SJSA1 (cell line): ENCODE measurements around the gene TNS3. TPM values are rescaled to one million over a fixed set of nuclear protein-coding genes. Genes with fewer than 3 reads are reported as not detected.
"Not testable (repeated sequence)": the region's sequence is repeated elsewhere in the genome, so short reads cannot be mapped to it uniquely, and the experiment has no call there.

Experiments used
- DNase-seq, 2 experiments: peaks; one replicate each; pipeline ENCODE4 v3.0.0-alpha.2; 2015 to 2020; ENCODE audit warnings: low spot score in 2 of 2, low read depth in 1 of 2
- H3K27ac ChIP-seq: fragments of 250-450 bp; sonication (Bioruptor Pico); 2 replicates; pipeline ENCODE4 v1.5.1; 2020; ENCODE audit warnings: mild to moderate bottlenecking, moderate library complexity
- H3K27me3 ChIP-seq: fragments of 250-450 bp; sonication (Bioruptor Pico); replicated peaks from 2 replicates; pipeline ENCODE4 v1.5.1; 2020; ENCODE audit warnings: mild to moderate bottlenecking, moderate library complexity
- H3K36me3 ChIP-seq: fragments of 250-450 bp; sonication (Bioruptor Pico); 2 replicates; pipeline ENCODE4 v1.5.1; 2020; ENCODE audit warnings: mild to moderate bottlenecking
- H3K4me1 ChIP-seq: fragments of 250-450 bp; sonication (Bioruptor Pico); replicated peaks from 2 replicates; pipeline ENCODE4 v1.6.1; 2021; ENCODE audit warnings: mild to moderate bottlenecking
- H3K4me3 ChIP-seq: fragments of 250-450 bp; sonication (Bioruptor Pico); 2 replicates; pipeline ENCODE4 v1.5.1; 2020; ENCODE audit warnings: mild to moderate bottlenecking
- H3K9me3 ChIP-seq: fragments of 250-450 bp; sonication (Bioruptor Pico); replicated peaks from 2 replicates; pipeline ENCODE4 v1.5.1; 2020; ENCODE audit warnings: mild to moderate bottlenecking
- total RNA-seq: library from RNA; depleted of rRNA; stranded (reverse); fragments of >200 nt; shearing (Covaris generic); gene quantifications from 2 replicates; pipeline ENCODE4 v1.2.3, GENCODE V29; 2014

Gene TNS3
- total RNA-seq, 1 experiment from 2014 or later, result 92.5 TPM

DNA sequence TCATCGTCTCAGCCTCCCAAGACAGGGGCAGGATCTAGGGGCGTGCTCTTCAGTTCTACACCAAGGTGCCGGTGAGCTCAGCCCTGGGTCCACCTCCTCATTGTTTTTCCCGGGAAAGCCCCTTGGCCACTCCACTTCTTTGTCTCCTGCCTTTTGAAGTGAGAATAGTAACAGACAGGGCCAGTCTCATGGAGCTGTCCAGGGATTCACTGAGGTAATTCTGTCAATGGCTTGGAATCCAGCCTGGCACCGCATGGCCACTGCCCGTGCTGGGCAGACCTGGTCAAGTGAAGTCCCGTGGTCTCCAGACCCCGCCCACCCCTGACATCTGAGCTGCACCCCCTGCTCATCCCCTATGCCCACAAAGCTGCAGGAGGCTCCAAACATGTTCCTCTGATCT, 138.9 kb downstream of the TNS3 start:
- no peak for DNase-seq
- Histone ChIP-seq H3K4me1 (peaks cover 20% of the 10 kb centered on the region), H3K4me3 (no peak overlapping the region), H3K36me3 (peaks cover 33% of the 10 kb centered on the region), H3K27ac (no peak overlapping the region), H3K27me3 (no peaks in the 10 kb centered on the region), H3K9me3 (no peaks in the 10 kb centered on the region)

DNA sequence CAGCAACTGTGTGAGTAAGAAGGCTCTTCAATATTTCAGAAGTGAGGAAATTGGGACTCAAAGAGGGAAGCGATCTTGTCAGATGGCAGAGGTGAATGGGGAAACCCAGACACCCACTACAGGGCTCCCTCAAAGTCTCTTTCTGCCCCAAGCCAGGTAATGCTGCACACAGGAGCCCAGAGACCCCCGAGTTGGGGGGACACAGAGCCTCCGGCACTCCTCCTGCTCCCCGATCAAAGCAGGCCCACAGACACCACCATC, 139.4 kb downstream of the TNS3 start:
- Histone ChIP-seq H3K27ac (peak overlapping the region; percentile 24; the same call in 1 of the 2 replicates), H3K4me1 (peaks cover 20% of the 10 kb centered on the region), H3K27me3 (no peaks in the 10 kb centered on the region)

GRCh38 chr7:47441796-47442604, 139.9 kb downstream of the TNS3 start:
- H3K36me3 ChIP-seq, result peaks cover 30% of the 10 kb centered on the region
- no peak overlapping the region for H3K4me3 ChIP-seq
- H3K27ac ChIP-seq, result no peak overlapping the region; the same call in 1 of the 2 replicates
- H3K27me3 ChIP-seq, result no peaks in the 10 kb centered on the region
- H3K4me1 ChIP-seq, result peaks cover 20% of the 10 kb centered on the region
- DNase-seq, result peak in 1 of 2 experiments; percentile 42
- H3K9me3 ChIP-seq, result no peaks in the 10 kb centered on the region

More for the DNA sequence above, 139.4 kb downstream of the TNS3 start:
- DNase-seq, result no peak
- Histone ChIP-seq H3K9me3 (no peaks in the 10 kb centered on the region), H3K36me3 (peaks cover 31% of the 10 kb centered on the region), H3K4me3 (no peak overlapping the region)

DNA sequence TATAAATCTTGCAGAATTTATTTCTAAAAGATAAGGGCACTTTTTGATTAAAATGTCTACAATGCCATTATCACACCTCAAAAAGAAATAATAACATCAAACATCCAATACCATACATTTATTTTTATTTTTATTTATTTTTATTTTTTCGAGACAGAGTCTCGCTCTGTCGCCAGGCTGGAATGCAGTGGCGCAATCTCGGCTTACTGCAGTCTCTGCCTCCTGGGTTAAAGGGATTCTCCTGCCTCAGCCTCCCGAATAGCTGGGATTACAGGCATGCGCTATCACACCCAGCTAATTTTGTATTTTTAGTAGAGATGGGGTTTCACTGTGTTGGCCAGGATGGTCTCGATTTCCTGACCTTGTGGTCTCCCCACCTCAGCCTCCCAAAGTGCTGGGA, 140.9 kb downstream of the TNS3 start:
- Histone ChIP-seq H3K4me1 (peaks cover 24% of the 10 kb centered on the region), H3K36me3 (peaks cover 37% of the 10 kb centered on the region)
- not testable (repeated sequence) for H3K27ac ChIP-seq, H3K9me3 ChIP-seq, DNase-seq, H3K27me3 ChIP-seq, H3K4me3 ChIP-seq

DNA sequence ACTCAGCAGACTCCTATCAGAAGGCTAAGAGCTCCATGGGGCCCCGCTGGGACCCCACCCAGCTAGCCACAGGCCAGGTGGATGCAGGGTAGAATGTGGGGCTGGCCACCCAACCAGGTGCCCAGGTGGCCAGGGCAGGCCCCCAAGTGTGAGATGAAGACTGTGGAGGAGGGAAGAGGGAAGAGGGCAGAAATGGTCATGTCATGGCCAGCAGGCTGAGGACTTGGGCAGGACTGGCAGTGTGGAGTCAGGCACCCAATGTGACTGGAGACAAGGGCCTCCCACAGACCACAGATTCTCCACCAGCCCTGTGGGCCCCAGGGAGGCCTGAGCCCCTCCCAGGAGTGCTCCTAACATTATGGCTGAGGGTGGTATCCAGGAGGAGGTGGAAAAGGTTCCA, 141.6 kb downstream of the TNS3 start:
- no peaks in the 10 kb centered on the region for H3K9me3 ChIP-seq

DNA sequence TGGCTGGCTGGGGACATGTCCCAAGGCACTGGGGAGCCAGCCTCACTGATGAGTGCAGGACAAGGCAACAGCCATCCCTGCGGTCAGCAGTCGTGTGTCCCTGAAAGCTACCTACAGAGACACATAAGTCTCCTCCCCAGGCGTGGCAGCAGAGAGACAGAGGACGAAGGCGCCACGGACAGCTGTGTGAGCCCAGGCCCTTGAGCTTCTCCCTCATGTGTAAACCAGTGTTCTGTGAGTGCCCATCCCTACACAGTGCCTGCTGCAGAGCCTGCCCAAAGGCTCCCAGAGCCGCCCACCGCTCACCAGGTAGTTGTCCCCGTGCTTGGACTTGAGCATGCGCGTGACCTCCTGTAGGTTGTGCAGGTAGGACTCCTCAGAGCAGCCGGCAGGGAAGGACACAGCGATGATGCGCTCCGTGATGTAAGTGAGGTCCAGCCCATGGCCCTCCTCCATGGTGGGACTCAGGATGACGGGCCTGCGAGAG, 142.7 kb downstream of the TNS3 start:
- H3K9me3 ChIP-seq, result no peaks in the 10 kb centered on the region
- no peak overlapping the region for H3K27ac ChIP-seq
- H3K4me1 ChIP-seq, result peaks cover 24% of the 10 kb centered on the region
- peaks cover 53% of the 10 kb centered on the region for H3K36me3 ChIP-seq
- H3K27me3 ChIP-seq, result no peaks in the 10 kb centered on the region
- DNase-seq, result no peak
- H3K4me3 ChIP-seq, result no peak overlapping the region

More for the DNA sequence above, 141.6 kb downstream of the TNS3 start:
- Histone ChIP-seq H3K27me3 (no peaks in the 10 kb centered on the region), H3K4me3 (no peak overlapping the region), H3K4me1 (peaks cover 24% of the 10 kb centered on the region), H3K27ac (no peak overlapping the region), H3K36me3 (peaks cover 42% of the 10 kb centered on the region)
- no peak for DNase-seq

- Histone ChIP-seq H3K9me3 (no peaks in the 10 kb centered on the region), H3K4me3 (no peak overlapping the region), H3K36me3 (peaks cover 59% of the 10 kb centered on the region), H3K4me1 (peaks cover 24% of the 10 kb centered on the region), H3K27me3 (no peaks in the 10 kb centered on the region), H3K27ac (no peak overlapping the region)
- no peak for DNase-seq
These were observed 143.4 kb downstream of the TNS3 start for GRCh38 chr7:47438411-47439029.

DNA sequence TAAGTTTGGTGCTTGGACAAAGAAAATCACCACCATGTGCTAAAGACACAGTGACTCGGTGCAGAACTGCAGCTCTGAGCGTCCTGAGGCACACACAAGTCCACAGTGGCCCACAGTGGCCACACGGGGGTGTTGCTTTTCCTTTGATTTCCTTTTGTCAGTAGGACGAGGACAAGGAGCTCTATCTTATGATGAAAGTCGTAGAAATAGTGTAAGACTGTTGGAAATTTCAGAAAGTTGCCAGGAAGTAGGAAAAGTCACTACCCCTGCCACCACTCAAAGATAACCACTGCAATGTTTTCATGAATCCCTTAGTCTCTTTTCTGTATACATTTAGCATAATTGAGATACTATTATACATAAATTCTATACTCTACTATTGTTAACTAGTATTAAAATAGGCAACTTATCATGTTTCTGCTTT, 146.0 kb downstream of the TNS3 start:
- H3K27me3 ChIP-seq, result no peaks in the 10 kb centered on the region
- no peaks in the 10 kb centered on the region for H3K9me3 ChIP-seq
- DNase-seq, result peak; percentile 71 to 72
- peak overlapping the region; percentile 40 for H3K27ac ChIP-seq
- H3K36me3 ChIP-seq, result peaks cover 77% of the 10 kb centered on the region
- peaks cover 4% of the 10 kb centered on the region; the same call in 1 of the 2 replicates for H3K4me1 ChIP-seq
- H3K4me3 ChIP-seq, result no peak overlapping the region

DNA sequence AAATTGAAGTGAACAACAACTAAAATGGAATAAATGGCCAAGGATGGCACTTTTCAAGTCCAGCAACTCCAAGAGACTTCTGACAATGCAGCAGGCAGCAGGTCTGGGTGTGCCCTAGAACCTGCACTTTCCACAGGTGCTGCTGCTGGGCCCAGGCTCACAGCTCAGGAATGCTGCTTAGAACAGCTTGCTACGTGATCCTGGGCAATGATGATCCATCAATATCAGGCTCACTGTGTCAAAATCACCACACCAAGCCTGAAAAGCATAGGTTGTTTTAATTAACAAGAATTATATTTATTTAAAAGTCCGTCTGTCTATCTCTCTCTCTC, 148.4 kb downstream of the TNS3 start:
- peaks cover 70% of the 10 kb centered on the region for H3K36me3 ChIP-seq
- no peaks in the 10 kb centered on the region for H3K27me3 ChIP-seq
- DNase-seq, result no peak
- H3K27ac ChIP-seq, result no peak overlapping the region
- H3K4me3 ChIP-seq, result no peak overlapping the region
- peaks cover 9% of the 10 kb centered on the region for H3K4me1 ChIP-seq
- no peaks in the 10 kb centered on the region for H3K9me3 ChIP-seq

DNA sequence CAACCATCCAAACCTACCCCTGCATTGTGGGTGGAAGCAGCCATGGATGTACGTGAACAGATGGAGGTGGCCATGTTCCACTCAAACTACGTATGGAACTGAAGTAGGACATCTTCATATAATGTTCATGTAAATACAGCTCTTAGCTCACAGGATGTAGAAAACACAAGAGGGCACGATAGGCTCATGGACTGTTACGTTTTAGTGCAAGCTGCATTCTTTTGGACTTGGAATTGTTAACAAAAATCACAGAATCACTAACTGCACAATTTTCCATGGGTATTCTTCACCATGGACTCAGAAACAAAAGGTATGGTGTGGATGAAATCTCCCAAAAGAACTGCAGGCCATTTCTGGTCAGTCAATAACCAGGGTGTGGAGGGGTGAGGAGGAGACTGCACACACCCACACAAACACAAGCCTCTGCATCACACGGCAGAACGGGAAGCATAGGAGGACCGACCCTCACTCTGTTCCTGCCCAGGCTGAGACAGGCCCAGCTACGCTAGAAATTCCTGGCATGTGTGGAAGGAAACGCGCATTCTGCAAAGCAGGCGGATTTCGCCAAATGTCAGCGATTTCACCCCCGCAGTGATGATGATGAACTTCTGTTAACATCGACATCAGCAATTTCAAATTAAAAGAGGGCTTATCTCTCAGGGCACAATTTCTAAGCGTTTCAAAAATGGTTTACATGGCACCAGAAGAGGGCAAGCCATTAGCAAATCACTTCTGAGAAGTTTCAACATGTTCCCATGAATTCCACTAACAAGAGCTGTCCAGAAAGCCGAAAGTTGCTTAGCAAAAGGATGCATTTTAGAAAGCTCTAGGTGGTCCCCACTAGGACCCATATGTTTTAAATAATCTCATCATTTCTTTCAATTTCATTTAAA, 149.0 kb downstream of the TNS3 start:
- Histone ChIP-seq H3K27ac (no peak overlapping the region), H3K4me1 (peaks cover 15% of the 10 kb centered on the region), H3K36me3 (peaks cover 67% of the 10 kb centered on the region), H3K4me3 (no peak overlapping the region), H3K9me3 (no peaks in the 10 kb centered on the region), H3K27me3 (no peaks in the 10 kb centered on the region)
- no peak for DNase-seq

GRCh38 chr7:47430422-47430821, 151.5 kb downstream of the TNS3 start:
- no peak for DNase-seq
- peaks cover 16% of the 10 kb centered on the region for H3K4me1 ChIP-seq
- H3K36me3 ChIP-seq, result peaks cover 79% of the 10 kb centered on the region
- H3K4me3 ChIP-seq, result no peak overlapping the region
- H3K27me3 ChIP-seq, result no peaks in the 10 kb centered on the region
- H3K9me3 ChIP-seq, result no peaks in the 10 kb centered on the region
- no peak overlapping the region for H3K27ac ChIP-seq

- Histone ChIP-seq H3K27me3 (no peaks in the 10 kb centered on the region), H3K36me3 (peaks cover 80% of the 10 kb centered on the region), H3K27ac (no peak overlapping the region), H3K9me3 (no peaks in the 10 kb centered on the region), H3K4me3 (no peak overlapping the region), H3K4me1 (peaks cover 16% of the 10 kb centered on the region)
- no peak for DNase-seq
These were observed 153.0 kb downstream of the TNS3 start for GRCh38 chr7:47428768-47429472.

- no peaks in the 10 kb centered on the region for H3K27me3 ChIP-seq
- H3K9me3 ChIP-seq, result no peaks in the 10 kb centered on the region
- no peak overlapping the region for H3K4me3 ChIP-seq
- peaks cover 16% of the 10 kb centered on the region for H3K4me1 ChIP-seq
- H3K27ac ChIP-seq, result no peak overlapping the region; the same call in 1 of the 2 replicates
- peaks cover 80% of the 10 kb centered on the region for H3K36me3 ChIP-seq
- no peak for DNase-seq
These were observed 153.7 kb downstream of the TNS3 start for GRCh38 chr7:47428052-47428767.
